Activated naive CD8-positive, alpha-beta T cell treated with anti-CD3 and anti-CD28 coated beads, Interleukin-2, amount 50 U/mL, for 16 hours (primary cell): ENCODE data around the gene RPRD2.
"Not testable (repeated sequence)": the region's sequence is repeated elsewhere in the genome, so short reads cannot be mapped to it uniquely, and the experiment has no call there.

ENCODE experiments used
- DNase-seq: peaks from one replicate; pipeline ENCODE4 v3.0.0-alpha.2; 2020; ENCODE audit warnings: low read depth, low spot score

Gene RPRD2

GRCh38 chr1:150363426-150364230, at the start of gene RPRD2:
Gene RPRD2, plus strand, starts transcription at chr1:150364147. Its CDS starts 568 bp downstream, at chr1:150364715.
- peak; percentile 97 for DNase-seq

DNA sequence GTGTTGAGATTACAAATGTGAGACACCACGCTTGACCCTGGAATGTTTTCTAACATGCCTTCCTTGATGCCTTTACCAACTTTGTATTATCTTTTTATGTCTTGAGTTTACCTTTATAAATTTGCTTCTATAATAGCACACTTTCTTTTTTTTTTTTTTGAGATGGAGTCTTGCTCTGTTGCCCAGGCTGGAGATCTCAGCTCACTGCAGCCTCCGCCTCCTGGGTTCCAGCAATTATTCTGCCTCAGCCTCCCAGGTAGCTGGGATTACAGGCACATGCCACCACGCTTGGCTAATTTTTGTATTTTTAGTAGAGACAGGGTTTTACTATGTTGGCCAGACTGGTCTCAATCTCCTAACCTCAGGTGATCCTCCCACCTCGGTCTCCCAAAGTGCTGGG, 49.3 kb upstream of the RPRD2 start:
- not testable (repeated sequence) for DNase-seq

- DNase-seq, result no peak
Measured at GRCh38 chr1:150320667-150320978, 43.3 kb upstream of the RPRD2 start.

GRCh38 chr1:150321826-150322166, 42.2 kb upstream of the RPRD2 start:
- DNase-seq, result no peak

DNA sequence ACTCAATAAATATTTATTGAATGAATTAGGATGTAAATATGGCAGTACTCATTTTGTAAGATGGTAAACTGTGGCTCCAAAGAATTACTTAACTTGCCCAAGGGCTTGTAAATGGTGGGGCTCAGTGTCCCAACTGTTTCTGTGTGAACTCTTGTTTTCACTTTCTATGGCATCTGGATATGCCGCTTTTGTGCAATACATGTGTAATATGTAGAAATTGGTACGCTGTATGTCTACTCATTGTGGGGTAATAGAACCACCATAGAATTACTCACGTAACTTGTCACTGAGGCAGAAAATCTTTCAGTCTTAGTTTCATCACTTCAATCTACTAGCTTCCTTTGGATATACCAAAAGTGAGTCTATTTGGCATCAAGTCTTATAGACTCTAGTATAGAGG, 41.6 kb upstream of the RPRD2 start:
- DNase-seq, result no peak

DNA sequence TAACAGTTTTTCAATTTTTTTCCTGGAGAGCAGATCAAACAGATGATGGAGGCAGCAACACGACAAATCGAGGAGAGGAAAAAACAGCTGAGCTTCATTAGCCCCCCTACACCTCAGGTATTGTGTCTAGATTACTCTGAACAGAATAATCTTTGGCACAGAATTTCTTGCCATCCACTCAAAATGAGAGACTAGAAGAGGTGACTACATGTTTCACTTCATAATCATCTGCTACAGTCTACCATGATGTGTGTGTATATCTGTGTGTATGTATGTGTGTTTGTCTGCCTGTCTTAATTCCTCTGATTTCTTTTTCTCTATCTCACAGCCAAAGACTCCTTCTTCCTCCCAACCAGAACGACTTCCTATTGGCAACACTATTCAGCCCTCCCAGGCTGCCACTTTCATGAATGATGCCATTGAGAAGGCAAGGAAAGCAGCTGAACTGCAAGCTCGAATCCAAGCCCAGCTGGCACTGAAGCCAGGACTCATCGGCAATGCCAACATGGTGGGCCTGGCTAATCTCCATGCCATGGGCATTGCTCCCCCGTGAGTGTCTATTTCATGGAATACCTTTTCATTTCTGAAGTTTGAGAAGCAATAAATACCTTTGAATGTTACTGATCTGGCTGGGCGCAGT, 31.2 kb upstream of the RPRD2 start:
- no peak for DNase-seq

DNA sequence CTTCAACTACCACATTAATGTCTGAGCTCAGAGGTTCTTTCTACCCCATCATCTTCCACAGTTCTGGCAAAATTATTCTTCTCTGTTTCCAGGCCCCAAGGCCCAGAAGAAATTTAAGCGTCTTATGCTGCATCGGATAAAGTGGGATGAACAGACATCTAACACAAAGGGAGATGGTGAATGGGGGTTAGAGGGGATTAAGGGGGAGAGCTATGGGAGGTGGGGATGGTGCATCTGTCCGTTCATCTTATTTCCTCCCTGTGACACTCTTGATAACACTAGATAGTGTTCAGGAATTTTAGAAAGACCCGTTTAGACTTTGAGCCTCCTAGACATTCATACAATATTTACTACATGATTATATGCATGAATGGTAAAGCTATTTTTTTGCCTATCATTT, 17.6 kb upstream of the RPRD2 start:
- DNase-seq, result no peak

- no peak for DNase-seq
Measured at GRCh38 chr1:150352866-150353265, 11.1 kb upstream of the RPRD2 start.

- DNase-seq, result no peak
Measured at GRCh38 chr1:150362721-150363425, 1.1 kb upstream of the RPRD2 start.

DNA sequence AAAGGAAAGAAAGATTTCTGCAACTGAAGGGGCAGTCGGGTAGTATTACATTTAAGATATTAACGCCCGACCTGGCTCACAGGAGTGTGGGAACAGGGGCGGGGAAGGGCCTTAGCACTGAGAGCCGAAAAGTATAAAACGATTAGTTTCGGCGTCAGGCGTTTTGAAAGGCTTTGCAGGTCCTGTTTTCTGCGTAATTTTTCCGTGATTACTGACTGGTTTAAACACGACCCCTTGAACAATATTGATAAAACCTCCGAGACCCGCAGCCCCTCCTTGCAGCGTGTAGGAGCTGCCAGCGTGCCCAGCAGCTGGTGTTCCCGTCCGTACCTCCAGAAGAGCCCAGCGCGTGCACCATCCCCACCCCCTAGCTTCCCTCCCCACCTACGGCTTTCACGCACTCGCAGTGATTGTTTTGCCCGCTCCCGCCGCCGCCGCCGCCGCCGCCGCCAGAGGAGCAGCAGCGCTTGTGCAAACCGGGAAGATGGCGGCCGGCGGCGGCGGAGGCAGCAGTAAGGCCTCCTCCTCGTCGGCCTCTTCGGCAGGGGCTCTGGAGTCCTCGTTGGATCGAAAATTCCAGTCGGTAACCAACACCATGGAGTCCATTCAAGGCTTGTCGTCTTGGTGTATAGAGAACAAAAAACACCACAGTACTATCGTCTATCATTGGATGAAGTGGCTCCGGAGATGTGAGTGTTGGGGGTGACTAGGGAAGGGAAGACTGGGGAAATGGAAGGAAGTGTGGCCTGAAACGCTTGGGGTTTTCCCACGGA, 470 bp downstream of the RPRD2 start:
- peak; percentile 51 for DNase-seq

- DNase-seq, result no peak
Measured at GRCh38 chr1:150365941-150366340, 2.0 kb downstream of the RPRD2 start.

DNA sequence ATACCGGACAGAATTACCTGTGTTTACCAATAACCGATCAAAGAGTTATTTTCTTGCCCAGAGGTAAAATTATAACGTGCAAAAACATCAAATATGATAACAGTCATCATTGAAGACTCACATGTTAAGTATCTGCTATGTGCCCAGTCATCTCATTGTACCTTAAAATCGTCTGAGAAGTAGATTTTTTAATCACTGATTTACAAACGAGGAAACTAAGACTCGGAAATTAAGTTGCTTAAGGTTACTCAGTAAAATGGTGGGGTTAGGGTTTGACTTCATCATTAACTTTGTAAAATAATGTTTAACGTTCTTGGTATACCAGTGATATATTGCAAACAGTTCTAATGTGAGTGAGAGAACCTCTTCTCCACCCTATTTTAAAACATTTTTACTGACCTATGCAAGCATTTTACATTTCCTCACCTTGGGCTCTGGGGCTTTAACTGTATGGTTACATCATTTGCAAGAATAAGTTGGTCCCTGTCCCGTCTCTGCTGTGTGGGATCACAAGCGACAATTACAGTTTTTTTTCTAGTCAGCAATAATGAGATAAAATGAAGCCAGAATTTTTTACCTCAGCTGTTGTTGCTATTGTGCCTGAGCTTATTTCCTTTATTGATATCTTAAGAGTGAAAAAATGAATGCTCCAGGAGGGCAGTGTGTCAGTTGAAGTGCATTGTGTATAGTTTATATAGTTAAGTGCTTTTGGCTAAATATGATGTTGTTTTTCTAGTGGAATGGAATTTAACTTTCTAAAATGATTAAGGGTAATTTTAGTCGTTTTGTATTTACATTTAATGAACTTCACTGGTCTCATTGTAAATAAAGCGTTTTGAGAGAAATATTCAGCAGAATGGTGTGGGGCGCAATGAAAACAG, 2.7 kb downstream of the RPRD2 start:
- DNase-seq, result no peak

DNA sequence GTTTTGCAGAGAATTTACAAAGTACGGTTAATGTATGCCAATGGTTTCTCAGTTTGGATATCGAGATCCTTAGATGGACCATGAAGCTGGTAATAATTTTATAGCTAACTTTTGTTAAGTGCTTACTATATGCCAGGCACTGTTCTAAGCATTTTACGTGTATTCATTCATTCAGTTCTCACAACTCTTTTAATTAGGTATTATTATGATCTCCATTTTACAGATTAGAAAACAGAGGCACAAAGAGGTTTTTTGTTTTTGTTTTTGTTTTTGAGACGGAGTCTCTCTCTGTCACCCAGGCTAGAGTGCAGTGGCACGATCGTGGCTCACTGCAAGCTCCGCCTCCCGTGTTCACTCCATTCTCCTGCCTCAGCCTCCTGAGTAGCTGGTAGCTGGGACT, 7.2 kb downstream of the RPRD2 start:
- DNase-seq, result no peak

- no peak for DNase-seq
Measured at GRCh38 chr1:150372580-150372979, 8.6 kb downstream of the RPRD2 start.

- DNase-seq, result no peak
Measured at GRCh38 chr1:150376110-150376509, 12.2 kb downstream of the RPRD2 start.

DNA sequence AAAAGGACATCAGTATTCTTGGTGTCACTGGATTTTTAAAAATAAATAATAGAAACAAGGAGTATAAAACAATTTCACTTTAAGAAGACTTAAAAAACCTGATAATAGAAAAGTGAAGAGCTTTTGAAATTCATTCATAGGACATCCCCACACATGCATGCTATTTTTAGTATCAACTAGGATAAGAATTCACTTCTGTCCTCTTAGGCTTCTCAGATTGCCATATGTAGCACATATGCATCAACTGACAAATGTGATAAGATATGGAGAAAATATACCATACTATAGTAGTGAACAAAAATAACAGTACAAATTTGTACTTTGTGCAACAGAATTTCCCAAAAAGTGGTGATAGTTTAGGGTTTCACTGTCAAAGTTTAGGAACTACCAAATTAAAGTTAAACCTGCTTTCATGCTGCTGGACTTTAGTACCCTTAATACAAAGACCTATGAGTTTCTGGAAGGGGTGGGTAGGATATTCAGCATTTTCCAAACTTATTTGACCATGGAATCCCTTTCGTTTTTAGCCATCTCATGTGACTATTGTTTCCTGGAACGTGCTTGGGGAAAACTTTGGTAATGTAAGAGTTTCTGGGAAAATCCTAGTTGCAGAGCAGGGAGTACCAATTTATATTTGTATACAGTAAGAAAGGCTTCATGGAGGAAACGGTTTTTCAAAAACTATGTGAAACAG, 19.8 kb downstream of the RPRD2 start:
- no peak for DNase-seq

DNA sequence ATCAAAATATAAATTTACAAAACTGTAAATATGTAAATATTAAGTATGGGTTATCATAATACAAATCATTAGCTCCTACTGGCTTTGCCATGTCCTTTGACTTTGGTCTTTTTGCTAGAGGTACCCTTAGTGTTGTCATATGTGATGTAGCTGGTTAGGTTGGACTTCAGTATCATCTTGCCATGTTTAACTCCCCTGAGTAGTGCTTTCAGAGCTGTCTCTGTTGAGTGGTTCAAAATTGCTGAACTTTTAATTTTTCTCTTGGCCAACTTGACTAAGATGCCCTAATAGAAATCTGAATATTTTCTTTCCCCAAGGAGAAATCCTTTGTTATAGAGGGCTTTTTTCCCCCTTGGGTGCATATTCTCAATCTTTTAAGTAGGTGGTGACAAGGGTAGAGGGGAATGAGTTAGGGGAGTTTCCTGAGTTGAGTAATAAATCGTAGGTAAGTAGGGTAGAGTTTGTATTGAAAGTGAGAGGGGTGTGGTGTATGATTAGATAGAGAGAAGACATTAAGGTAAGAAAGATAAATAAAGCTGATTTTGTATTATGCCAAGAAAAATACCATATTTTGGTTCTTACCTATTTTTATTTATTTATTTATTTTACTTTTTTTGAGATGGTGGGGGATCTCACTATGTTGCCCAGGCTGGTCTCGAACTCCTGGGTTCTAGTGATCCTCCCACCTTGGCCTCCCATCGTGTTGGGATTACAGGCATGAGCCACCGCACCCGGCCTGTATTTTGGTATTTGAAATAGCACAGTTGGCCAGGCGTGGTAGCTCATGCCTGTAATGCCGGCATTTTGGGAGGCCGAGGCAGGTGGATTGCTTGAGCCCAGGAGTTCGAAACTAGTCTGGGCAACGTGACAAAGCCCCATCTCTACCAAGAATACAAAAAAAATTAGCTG, 21.8 kb downstream of the RPRD2 start:
- DNase-seq, result no peak

- DNase-seq, result no peak
Measured at GRCh38 chr1:150386592-150386991, 22.6 kb downstream of the RPRD2 start.

- no peak for DNase-seq
Measured at GRCh38 chr1:150387200-150387599, 23.3 kb downstream of the RPRD2 start.

- no peak for DNase-seq
Measured at GRCh38 chr1:150388241-150388640, 24.3 kb downstream of the RPRD2 start.
